Measurements from ENCODE around the gene CEP131.

DNA sequence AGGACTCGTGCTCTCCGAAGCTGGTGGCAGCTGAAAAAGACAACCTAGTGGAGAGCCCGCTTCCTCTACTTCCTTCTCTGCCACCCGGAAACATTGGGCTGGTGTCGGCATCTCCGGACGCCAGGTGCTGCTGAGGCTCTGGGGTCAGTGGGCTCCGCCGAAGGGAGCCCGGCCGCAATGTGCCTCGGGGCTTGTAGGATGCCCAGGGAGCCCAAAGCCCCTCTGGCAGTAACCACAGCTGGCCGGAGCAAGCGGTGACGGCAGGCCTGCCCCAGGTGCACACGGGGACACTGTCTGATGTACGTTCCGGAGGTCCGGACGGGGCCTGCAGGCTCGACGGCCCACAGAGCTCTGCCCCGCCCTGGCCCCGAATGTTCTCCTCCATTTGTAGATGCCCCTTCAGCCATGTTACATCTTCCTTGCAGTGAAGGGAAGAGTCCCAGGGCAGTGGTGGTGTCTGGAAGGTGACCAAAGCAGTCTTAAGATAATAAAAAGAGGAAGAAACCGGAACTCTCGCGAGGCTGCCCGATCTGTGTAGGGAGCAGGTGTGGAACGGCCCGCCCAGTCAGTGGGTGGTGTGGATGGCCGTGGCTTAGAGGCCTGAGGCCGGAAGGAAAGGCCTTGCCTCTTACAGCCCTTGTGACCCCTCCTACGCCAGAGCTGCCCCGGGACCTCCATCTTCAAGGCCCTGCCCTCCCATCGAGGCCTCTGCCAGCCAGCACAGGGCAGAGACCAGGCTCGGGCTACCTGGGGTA lies 39.0 kb upstream of the CEP131 start:
- TF ChIP-seq, protein P1, sequence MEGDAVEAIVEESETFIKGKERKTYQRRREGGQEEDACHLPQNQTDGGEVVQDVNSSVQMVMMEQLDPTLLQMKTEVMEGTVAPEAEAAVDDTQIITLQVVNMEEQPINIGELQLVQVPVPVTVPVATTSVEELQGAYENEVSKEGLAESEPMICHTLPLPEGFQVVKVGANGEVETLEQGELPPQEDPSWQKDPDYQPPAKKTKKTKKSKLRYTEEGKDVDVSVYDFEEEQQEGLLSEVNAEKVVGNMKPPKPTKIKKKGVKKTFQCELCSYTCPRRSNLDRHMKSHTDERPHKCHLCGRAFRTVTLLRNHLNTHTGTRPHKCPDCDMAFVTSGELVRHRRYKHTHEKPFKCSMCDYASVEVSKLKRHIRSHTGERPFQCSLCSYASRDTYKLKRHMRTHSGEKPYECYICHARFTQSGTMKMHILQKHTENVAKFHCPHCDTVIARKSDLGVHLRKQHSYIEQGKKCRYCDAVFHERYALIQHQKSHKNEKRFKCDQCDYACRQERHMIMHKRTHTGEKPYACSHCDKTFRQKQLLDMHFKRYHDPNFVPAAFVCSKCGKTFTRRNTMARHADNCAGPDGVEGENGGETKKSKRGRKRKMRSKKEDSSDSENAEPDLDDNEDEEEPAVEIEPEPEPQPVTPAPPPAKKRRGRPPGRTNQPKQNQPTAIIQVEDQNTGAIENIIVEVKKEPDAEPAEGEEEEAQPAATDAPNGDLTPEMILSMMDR (IDR thresholded peaks at IDR 0.05) = no peak
- no peak for TF ChIP-seq POLR2A (IDR thresholded peaks at IDR 0.05)
